Dedifferentiated amniotic fluid mesenchymal stem cell (primary cell): ENCODE results near the gene CXXC4.

Source experiments
- DNase-seq: peaks from one replicate; pipeline ENCODE4 v3.0.0-alpha.2; 2016; ENCODE audit errors: extremely low spot score

Gene CXXC4

GRCh38 chr4:104420766-104421165 is 73.9 kb downstream of the CXXC4 start:
- DNase-seq = no peak
